ENCODE measurements around the gene PROCR. TPM values are rescaled to one million over a fixed set of nuclear protein-coding genes. Genes with fewer than 3 reads are reported as not detected.
"Not testable (repeated sequence)": the region's sequence is repeated elsewhere in the genome, so short reads cannot be mapped to it uniquely, and the experiment has no call there.

Gene PROCR
- polyA plus RNA-seq, 4 donors = 8.3 to 32.1 (median 18.6) TPM

DNA sequence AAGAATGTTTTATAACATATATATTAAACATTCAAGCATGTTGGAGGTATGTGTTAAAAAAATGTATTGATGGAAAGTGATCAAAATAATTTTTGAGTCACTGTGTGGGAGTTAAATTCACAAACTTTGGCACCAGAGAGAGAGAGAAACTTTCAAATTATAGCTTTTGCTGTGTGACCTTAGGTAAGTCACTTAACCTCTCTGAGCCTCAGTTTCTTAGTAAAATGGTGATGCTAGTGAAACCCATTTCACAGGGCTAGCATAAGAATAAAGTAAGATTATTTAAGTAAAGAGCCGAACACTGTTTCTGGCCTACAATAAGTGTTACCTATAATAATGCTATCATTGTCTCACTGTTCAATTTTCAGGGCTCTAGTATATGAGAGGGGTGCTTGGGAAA, 4.1 kb upstream of the PROCR start:
- FAIRE-seq (no peak), DNase-seq (no peak)
- WGBS, 3 donors = 98 to 100% (median 100%) methylated on average over 1 of the region's 1 CpG
- Histone ChIP-seq H3K9me3 (ENCODE audit: control insufficient read depth in 2 of 2, insufficient read depth in 1 of 2, low read depth in 1 of 2, low read length in 1 of 2) (no peaks in the 10 kb centered on the region), H3K27me3 (ENCODE audit: control insufficient read depth in 3 of 3, insufficient read depth in 3 of 3, low read length in 3 of 3) (no peaks in the 10 kb centered on the region), H3K36me3 (ENCODE audit: control insufficient read depth in 3 of 3, insufficient read depth in 2 of 3, low read depth in 1 of 3, low read length in 3 of 3) (no peaks in the 10 kb centered on the region), H3K4me3 (ENCODE audit: low read depth in 1 of 3, low read length in 3 of 3) (no peak overlapping the region), H3K4me1 (ENCODE audit: control insufficient read depth in 3 of 3, insufficient read depth in 2 of 3, low read depth in 1 of 3, low read length in 2 of 3) (peaks cover 0 to 14% (median 0%) of the 10 kb centered on the region in 3 donors), H3K27ac (ENCODE audit: low read depth in 1 of 3, low read length in 2 of 3) (no peak overlapping the region)

DNA sequence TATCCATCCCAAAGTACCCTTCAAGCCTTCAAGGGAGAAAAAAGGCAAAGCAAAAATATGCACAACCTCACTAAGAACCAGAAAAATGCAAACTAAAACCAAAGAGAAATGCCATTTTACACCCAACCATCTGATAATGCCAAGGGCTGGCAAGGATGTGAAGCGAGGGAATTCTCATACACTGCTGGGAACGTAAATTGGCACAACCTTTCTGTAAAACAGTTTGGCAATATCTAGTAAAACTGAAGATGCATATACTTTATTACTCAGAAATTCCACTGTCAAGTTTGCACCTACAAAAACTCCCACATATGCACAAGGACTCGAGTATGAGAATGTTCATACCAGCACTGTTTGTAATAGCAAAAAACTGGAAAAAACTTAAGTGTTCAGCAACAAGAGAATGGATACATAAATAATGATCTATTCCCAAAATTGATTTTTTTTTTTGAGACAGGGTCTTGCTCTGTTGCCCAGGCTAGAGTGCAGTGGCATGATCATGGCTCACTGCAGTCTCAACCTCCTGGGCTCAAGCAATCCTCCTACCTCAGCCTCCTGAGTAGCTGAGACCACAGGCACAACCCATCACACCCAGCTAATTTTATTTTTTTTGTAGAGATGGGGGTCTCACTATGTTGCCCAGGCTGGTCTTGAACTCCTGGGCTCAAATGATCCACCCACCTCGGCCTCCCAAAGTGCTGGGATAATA, 3.0 kb upstream of the PROCR start:
- not testable (repeated sequence) for H3K9me3 ChIP-seq (ENCODE audit: control insufficient read depth in 2 of 2, insufficient read depth in 1 of 2, low read depth in 1 of 2, low read length in 1 of 2); FAIRE-seq; H3K4me3 ChIP-seq (ENCODE audit: low read depth in 1 of 3, low read length in 3 of 3); H3K27me3 ChIP-seq (ENCODE audit: control insufficient read depth in 3 of 3, insufficient read depth in 3 of 3, low read length in 3 of 3); H3K27ac ChIP-seq (ENCODE audit: low read depth in 1 of 3, low read length in 2 of 3); DNase-seq; H3K36me3 ChIP-seq (ENCODE audit: control insufficient read depth in 3 of 3, insufficient read depth in 2 of 3, low read depth in 1 of 3, low read length in 3 of 3)
- 82 to 92% (median 85%) methylated on average over 4 of the region's 4 CpGs for WGBS, 3 donors
- peaks cover 0 to 17% (median 0%) of the 10 kb centered on the region in 3 donors for H3K4me1 ChIP-seq (ENCODE audit: control insufficient read depth in 3 of 3, insufficient read depth in 2 of 3, low read depth in 1 of 3, low read length in 2 of 3)

DNA sequence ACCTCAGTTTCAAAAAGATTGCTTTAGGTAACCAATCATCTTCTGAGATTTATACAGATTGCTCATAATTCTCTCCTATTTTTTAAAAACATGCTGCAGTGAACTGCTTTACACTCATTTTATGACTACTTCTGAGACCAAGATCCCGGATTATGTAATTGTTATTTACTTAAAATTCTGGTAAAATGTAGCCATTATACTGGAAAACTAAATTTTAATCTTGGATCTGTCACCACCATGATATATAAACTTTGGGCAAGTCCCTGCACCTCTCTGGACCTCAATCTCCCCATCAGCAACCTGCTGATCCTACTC, 477 bp upstream of the PROCR start:
- peak overlapping the region in 2 of 3 donors; percentile 73 to 74 for H3K27ac ChIP-seq (ENCODE audit: low read depth in 1 of 3, low read length in 2 of 3)
- no peak for FAIRE-seq
- H3K4me3 ChIP-seq (ENCODE audit: low read depth in 1 of 3, low read length in 3 of 3) = peak overlapping the region in 1 of 3 donors; percentile 43
- peaks cover 0 to 7% (median 0%) of the 10 kb centered on the region in 3 donors for H3K36me3 ChIP-seq (ENCODE audit: control insufficient read depth in 3 of 3, insufficient read depth in 2 of 3, low read depth in 1 of 3, low read length in 3 of 3)
- WGBS, 3 donors = 8 to 41% (median 40%) methylated on average over 1 of the region's 1 CpG
- peaks cover 0 to 26% (median 3%) of the 10 kb centered on the region in 3 donors for H3K4me1 ChIP-seq (ENCODE audit: control insufficient read depth in 3 of 3, insufficient read depth in 2 of 3, low read depth in 1 of 3, low read length in 2 of 3)
- H3K9me3 ChIP-seq (ENCODE audit: control insufficient read depth in 2 of 2, insufficient read depth in 1 of 2, low read depth in 1 of 2, low read length in 1 of 2) = no peaks in the 10 kb centered on the region
- no peak for DNase-seq
- no peaks in the 10 kb centered on the region for H3K27me3 ChIP-seq (ENCODE audit: control insufficient read depth in 3 of 3, insufficient read depth in 3 of 3, low read length in 3 of 3)

DNA sequence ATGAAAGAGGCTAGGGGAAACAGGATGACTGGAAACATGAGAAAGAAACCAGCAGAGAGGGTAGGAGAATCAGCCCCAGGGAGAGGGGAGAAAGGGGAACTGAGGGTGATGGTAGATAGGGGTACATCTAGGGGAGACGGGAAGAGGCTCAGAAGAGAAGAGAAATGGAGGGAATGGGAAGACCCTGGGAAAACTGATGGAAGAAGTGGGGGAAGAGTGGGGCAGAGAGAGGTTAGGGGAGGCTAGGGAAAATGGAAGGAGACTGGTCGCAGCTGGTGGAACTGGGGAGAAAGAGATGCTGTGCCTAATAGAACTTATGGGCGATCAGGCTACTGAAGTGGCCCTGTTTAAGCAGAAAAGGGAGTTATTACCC, 548 bp downstream of the PROCR start:
- WGBS, 3 donors = 62 to 90% (median 85%) methylated on average over 3 of the region's 3 CpGs
- no peak for DNase-seq
- FAIRE-seq = no peak
- Histone ChIP-seq H3K4me3 (ENCODE audit: low read depth in 1 of 3, low read length in 3 of 3) (peak overlapping the region in 2 of 3 donors; percentile 28 to 43), H3K27ac (ENCODE audit: low read depth in 1 of 3, low read length in 2 of 3) (peak overlapping the region; percentile 1 to 74 (median 73)), H3K9me3 (ENCODE audit: control insufficient read depth in 2 of 2, insufficient read depth in 1 of 2, low read depth in 1 of 2, low read length in 1 of 2) (no peaks in the 10 kb centered on the region), H3K27me3 (ENCODE audit: control insufficient read depth in 3 of 3, insufficient read depth in 3 of 3, low read length in 3 of 3) (no peaks in the 10 kb centered on the region), H3K36me3 (ENCODE audit: control insufficient read depth in 3 of 3, insufficient read depth in 2 of 3, low read depth in 1 of 3, low read length in 3 of 3) (peaks cover 0 to 11% (median 0%) of the 10 kb centered on the region in 3 donors), H3K4me1 (ENCODE audit: control insufficient read depth in 3 of 3, insufficient read depth in 2 of 3, low read depth in 1 of 3, low read length in 2 of 3) (peaks cover 0 to 26% (median 3%) of the 10 kb centered on the region in 3 donors)

DNA sequence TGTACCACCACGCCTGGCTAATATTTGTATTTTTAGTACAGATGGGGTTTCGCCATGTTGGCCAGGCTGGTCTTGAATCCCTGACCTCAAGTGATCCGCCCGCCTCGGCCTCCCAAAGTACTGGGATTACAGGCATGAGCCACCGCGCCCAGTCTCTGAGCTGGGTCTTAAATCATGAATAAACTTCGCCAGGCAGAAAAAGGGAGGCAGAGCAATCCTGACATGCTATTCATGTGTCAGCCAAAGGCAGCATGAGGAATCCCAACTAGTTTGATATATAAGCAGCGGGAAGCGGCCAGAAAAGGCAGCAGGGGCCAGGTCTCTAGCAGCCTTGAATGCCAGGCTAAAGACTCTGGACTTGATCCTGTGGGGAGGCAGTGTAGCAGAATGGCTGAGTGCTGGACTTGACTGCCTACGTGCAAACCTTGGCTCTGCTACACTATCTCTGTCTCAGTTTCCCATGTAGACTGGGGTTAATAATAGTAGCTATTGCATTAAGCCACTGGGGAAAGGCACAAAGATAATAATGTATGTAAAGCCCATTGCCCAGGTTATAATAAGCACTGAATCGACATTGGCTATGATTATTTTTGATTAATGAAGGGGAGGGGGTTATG, 1.8 kb downstream of the PROCR start:
- no peak for FAIRE-seq
- H3K4me3 ChIP-seq (ENCODE audit: low read depth in 1 of 3, low read length in 3 of 3) = no peak overlapping the region
- 68 to 86% (median 85%) methylated on average over 12 of the region's 12 CpGs for WGBS, 3 donors

DNA sequence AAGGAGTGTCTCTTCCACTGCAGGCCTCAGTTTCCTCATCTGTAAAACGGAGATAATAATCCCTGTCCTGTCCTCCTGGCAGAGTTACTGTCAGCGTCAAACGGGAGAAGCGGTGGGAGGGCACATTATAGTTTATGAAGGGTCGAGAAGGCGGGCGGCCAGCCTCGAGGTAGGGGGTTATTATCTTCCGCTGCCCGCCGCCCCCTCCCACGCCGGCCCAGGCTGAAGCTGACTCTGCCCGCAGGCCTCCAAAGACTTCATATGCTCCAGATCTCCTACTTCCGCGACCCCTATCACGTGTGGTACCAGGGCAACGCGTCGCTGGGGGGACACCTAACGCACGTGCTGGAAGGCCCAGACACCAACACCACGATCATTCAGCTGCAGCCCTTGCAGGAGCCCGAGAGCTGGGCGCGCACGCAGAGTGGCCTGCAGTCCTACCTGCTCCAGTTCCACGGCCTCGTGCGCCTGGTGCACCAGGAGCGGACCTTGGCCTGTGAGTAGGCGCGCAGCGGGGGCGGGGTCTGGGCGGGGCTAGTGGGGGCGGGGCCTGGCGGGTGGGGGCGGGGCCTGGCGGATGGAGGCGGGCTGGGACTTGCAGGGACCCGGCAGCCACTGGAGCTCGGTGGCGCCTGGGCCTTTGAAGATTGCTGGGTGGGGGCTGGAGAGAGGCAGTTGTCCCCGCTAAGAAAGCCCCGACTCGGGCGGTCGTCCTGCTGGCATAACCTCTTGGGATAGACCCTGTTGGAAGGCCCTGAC, 2.8 kb downstream of the PROCR start:
- 24 to 51% (median 43%) methylated on average over 40 to 49 of the region's 49 CpGs for WGBS, 3 donors
- peak; percentile 86 to 87 for DNase-seq
- Histone ChIP-seq H3K9me3 (ENCODE audit: control insufficient read depth in 2 of 2, insufficient read depth in 1 of 2, low read depth in 1 of 2, low read length in 1 of 2) (no peaks in the 10 kb centered on the region), H3K27me3 (ENCODE audit: control insufficient read depth in 3 of 3, insufficient read depth in 3 of 3, low read length in 3 of 3) (no peaks in the 10 kb centered on the region), H3K4me3 (ENCODE audit: low read depth in 1 of 3, low read length in 3 of 3) (peak overlapping the region in 2 of 3 donors; percentile 40 to 49), H3K4me1 (ENCODE audit: control insufficient read depth in 3 of 3, insufficient read depth in 2 of 3, low read depth in 1 of 3, low read length in 2 of 3) (peaks cover 0 to 26% (median 3%) of the 10 kb centered on the region in 3 donors), H3K36me3 (ENCODE audit: control insufficient read depth in 3 of 3, insufficient read depth in 2 of 3, low read depth in 1 of 3, low read length in 3 of 3) (peaks cover 0 to 11% (median 0%) of the 10 kb centered on the region in 3 donors), H3K27ac (ENCODE audit: low read depth in 1 of 3, low read length in 2 of 3) (peak overlapping the region; percentile 2 to 60 (median 51))
- FAIRE-seq = no peak

More for the DNA sequence above, 1.8 kb downstream of the PROCR start:
- Histone ChIP-seq H3K4me1 (ENCODE audit: control insufficient read depth in 3 of 3, insufficient read depth in 2 of 3, low read depth in 1 of 3, low read length in 2 of 3) (peaks cover 0 to 26% (median 3%) of the 10 kb centered on the region in 3 donors), H3K27me3 (ENCODE audit: control insufficient read depth in 3 of 3, insufficient read depth in 3 of 3, low read length in 3 of 3) (no peaks in the 10 kb centered on the region), H3K27ac (ENCODE audit: low read depth in 1 of 3, low read length in 2 of 3) (peak overlapping the region in 1 of 3 donors; percentile 52), H3K36me3 (ENCODE audit: control insufficient read depth in 3 of 3, insufficient read depth in 2 of 3, low read depth in 1 of 3, low read length in 3 of 3) (peaks cover 0 to 11% (median 0%) of the 10 kb centered on the region in 3 donors), H3K9me3 (ENCODE audit: control insufficient read depth in 2 of 2, insufficient read depth in 1 of 2, low read depth in 1 of 2, low read length in 1 of 2) (no peaks in the 10 kb centered on the region)
- DNase-seq = no peak

DNA sequence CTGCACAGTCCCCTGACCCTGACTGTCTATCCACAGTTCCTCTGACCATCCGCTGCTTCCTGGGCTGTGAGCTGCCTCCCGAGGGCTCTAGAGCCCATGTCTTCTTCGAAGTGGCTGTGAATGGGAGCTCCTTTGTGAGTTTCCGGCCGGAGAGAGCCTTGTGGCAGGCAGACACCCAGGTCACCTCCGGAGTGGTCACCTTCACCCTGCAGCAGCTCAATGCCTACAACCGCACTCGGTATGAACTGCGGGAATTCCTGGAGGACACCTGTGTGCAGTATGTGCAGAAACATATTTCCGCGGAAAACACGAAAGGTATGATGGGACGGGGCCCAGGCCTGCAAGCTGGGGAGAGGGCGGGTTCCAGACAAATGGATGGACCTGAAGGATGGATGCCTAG, 4.3 kb downstream of the PROCR start:
- 95 to 96% (median 95%) methylated on average over 14 of the region's 14 CpGs for WGBS, 3 donors
- Histone ChIP-seq H3K27me3 (ENCODE audit: control insufficient read depth in 3 of 3, insufficient read depth in 3 of 3, low read length in 3 of 3) (no peaks in the 10 kb centered on the region), H3K36me3 (ENCODE audit: control insufficient read depth in 3 of 3, insufficient read depth in 2 of 3, low read depth in 1 of 3, low read length in 3 of 3) (peaks cover 0 to 11% (median 0%) of the 10 kb centered on the region in 3 donors), H3K27ac (ENCODE audit: low read depth in 1 of 3, low read length in 2 of 3) (no peak overlapping the region), H3K9me3 (ENCODE audit: control insufficient read depth in 2 of 2, insufficient read depth in 1 of 2, low read depth in 1 of 2, low read length in 1 of 2) (no peaks in the 10 kb centered on the region), H3K4me3 (ENCODE audit: low read depth in 1 of 3, low read length in 3 of 3) (no peak overlapping the region), H3K4me1 (ENCODE audit: control insufficient read depth in 3 of 3, insufficient read depth in 2 of 3, low read depth in 1 of 3, low read length in 2 of 3) (peaks cover 0 to 25% (median 3%) of the 10 kb centered on the region in 3 donors)
- DNase-seq (no peak), FAIRE-seq (no peak)

Data from small intestine (tissue), 7 donors.